NCI-H1105 (cell line): ENCODE results near the gene CADM2.

Experiments
- DNase-seq: peaks from one replicate; lab custom pipeline; 2025; lab: John Stamatoyannopoulos, UW

CADM2 gene

GRCh38 chr3:85189731-85190130, 230.9 kb downstream of the CADM2 start:
- no peak for DNase-seq

DNA sequence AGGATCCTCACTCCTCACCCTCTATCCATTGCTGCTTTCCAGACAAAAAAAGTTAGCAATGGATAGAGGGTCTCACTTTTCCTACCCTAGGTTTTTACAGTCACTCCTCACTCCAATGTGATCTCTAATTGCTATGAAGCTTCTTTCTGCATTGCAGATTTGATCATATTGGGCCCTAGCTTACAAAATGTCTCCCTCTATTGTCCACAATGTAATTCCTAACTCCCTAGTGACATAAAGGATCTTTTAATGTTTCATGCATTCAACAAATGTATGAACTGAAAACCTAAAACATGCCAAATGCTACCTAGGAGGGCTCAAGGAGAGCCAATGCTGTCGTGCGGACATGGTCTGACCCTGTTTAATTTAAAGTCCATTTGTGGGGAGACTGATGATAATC, 234.8 kb downstream of the CADM2 start:
- DNase-seq: no peak

- no peak for DNase-seq
These were observed 249.9 kb downstream of the CADM2 start for GRCh38 chr3:85208650-85209049.

DNA sequence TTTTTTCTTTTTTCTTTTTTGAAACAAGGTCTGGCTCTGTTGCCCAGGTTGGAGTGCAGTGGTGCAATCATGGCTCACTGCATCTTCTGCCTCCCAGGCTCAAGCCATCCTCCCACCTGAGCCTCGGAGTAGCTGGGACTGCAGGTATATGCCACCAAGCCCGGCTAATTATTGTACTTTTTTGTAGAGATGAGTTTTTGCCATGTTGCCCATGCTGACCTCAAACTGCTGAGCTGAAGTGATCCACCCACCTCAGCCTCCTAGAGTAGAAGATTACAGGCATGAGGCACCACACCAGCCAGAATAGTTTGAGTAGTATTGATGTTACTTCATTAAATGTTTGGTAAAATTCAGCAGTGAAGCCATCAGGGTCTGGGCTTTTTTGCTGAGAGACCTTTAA, 251.8 kb downstream of the CADM2 start:
- no peak for DNase-seq

- DNase-seq: no peak
These were observed 270.2 kb downstream of the CADM2 start for GRCh38 chr3:85228966-85229365.

GRCh38 chr3:85244091-85244490, 285.3 kb downstream of the CADM2 start:
- DNase-seq: no peak

GRCh38 chr3:85244519-85244918, 285.7 kb downstream of the CADM2 start:
- no peak for DNase-seq

- no peak for DNase-seq
These were observed 293.0 kb downstream of the CADM2 start for GRCh38 chr3:85251766-85252165.

DNA sequence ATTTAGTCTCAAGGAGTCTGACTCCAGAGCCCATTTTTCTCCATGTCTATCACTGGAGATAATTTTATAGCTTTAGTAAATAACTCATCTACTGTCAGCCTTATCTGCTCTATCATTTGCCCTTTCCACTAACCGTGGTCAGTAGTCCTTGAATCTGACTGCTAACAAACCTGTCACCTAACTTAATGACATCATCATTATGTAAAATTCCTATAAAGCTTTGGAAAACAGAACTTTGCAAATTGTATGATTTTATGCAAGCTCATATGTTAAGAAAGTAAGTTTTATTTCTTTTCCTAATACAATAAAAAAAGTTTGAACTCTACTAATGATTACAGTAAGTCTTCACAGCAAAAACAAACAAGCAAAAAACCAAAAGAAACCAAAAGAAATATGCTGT, 293.9 kb downstream of the CADM2 start:
- DNase-seq: no peak

- no peak for DNase-seq
These were observed 295.9 kb downstream of the CADM2 start for GRCh38 chr3:85254738-85255137.

- no peak for DNase-seq
These were observed 297.2 kb downstream of the CADM2 start for GRCh38 chr3:85255949-85256348.

DNA sequence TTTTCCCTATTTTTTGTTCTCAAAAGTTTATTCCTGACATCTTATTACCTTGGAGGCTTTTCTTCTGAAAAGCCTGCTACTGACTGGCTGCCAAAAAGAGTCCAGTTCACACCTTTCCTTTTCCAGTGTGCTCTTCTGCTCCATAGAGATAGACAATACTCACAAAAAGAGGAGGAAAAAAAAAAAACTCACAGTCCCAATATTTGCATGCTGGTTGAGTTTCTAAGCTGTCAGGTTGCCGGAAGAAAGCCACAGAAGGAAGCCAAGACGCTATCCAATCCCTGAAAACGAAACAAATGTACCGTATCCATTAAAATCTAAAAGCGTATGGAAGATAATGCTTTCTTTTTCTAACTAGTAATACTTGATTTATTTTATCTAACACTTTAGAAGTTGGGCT, 299.5 kb downstream of the CADM2 start:
- DNase-seq: no peak

GRCh38 chr3:85258819-85259218, 300.0 kb downstream of the CADM2 start:
- no peak for DNase-seq

DNA sequence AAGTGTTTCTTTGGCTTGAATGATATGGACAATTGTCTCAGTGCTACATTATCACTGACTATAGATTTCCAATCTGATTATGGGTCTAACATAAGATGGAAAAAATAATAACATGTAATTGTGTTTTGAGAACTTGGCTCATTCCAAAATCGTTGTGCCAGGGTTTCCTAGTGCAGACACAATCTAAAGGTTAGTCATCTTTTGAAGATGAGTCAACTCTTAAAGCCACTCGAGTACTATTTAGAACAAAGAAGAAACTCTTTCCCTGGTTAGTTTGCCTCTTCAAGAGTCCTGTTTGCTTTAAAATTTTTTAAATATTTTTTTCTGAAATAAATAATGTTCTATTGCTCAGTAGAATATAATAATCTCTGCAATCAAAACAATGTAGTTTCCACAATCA, 301.0 kb downstream of the CADM2 start:
- DNase-seq: no peak

DNA sequence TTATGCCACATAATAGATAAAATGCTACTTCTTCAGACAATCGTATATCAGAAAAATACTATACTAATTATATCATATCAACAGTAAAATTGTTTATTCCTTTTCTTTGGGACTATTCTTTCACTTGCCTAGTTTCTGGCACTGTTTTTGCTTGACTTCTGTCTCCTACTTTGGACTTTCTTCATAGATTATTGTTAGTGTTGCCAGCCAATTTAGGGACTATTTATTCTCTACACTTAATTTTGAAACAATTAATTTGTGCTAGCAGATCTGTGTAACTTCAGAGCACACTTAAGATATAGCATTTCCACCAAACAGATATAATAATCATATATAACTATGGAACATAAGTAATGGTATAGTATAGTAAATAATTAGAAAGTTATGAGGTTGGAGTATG, 305.6 kb downstream of the CADM2 start:
- no peak for DNase-seq

- DNase-seq: no peak
These were observed 311.7 kb downstream of the CADM2 start for GRCh38 chr3:85270488-85270887.

GRCh38 chr3:85271911-85272310, 313.1 kb downstream of the CADM2 start:
- DNase-seq: no peak

GRCh38 chr3:85288257-85288656, 329.5 kb downstream of the CADM2 start:
- DNase-seq: no peak

DNA sequence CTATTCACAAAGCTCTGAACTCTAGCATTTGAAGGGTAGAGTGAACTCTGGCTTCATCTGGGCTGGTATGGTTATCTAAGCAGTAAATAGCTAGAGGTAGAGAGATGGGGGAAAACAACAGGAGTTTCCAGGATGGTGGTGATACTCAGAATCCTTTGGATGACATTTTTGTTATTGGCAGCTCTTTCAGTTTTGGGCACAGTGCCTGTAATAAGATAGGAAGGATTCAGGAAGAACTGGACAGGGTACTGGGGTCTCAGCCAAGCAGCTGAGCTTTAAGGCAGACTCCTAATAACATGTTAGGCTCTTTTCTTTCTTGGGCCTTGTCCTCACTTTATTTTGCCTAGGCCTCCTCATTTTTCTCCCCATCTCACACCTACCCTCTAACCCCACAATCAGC, 338.5 kb downstream of the CADM2 start:
- no peak for DNase-seq

DNA sequence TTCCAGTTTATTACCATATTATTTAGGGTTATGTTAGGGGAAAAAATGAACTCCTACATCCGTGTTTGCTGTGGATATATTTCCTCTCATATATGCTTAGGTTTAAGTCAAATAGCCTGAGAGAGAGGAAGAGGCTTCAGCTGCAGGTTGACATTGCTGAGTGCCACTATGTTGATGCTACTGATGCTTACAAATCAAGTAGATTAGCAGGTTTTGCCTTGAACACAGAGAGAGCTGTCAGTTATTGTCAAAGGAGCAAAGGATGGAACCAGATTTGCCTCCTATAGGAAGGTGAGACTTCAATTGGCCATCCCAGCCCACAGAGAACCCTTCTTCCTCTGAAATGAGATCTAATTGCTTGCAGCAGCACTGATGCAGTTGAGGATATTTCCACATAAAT, 339.2 kb downstream of the CADM2 start:
- no peak for DNase-seq

- DNase-seq: no peak
These were observed 344.4 kb downstream of the CADM2 start for GRCh38 chr3:85303156-85303555.

DNA sequence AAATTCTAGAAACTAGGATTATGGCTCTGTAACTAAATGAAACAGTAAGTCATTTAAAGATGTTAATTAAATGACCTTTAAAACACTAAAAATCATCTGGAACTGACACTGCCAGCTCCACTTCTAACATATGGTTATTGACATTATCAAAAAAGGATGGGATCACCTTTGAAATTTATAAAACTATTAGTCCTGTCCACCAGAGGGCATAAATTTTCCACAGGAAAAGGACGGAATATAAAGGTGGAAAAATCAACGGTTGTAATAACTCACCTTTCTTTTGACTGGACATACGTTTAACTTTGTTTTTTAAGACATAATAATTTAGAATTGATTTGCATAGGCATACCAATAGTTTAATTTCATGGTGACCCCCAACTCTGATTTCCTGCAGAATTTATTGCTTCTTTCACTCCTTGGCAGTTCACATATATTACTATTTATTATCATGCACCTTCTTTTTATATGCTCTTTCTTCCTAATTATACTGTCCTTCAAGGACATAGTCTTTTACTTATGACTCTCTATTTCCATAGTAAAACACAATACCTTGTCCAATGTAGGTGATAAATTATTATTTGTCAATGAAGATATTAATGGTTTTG, 345.7 kb downstream of the CADM2 start:
- no peak for DNase-seq

- no peak for DNase-seq
These were observed 353.5 kb downstream of the CADM2 start for GRCh38 chr3:85312331-85312730.

GRCh38 chr3:85313380-85313779, 354.6 kb downstream of the CADM2 start:
- DNase-seq: no peak

- no peak for DNase-seq
These were observed 357.5 kb downstream of the CADM2 start for GRCh38 chr3:85316252-85316651.
